NK-92 (cell line): ENCODE measurements around the gene RIMBP2.

Source experiments
- DNase-seq: peaks from one replicate; lab custom pipeline; 2025; ENCODE audit not compliant: unreplicated experiment; lab: John Stamatoyannopoulos, UW

The RIMBP2 gene

GRCh38 chr12:130488358-130488710 is 227.8 kb downstream of the RIMBP2 start:
- no peak for DNase-seq

DNA sequence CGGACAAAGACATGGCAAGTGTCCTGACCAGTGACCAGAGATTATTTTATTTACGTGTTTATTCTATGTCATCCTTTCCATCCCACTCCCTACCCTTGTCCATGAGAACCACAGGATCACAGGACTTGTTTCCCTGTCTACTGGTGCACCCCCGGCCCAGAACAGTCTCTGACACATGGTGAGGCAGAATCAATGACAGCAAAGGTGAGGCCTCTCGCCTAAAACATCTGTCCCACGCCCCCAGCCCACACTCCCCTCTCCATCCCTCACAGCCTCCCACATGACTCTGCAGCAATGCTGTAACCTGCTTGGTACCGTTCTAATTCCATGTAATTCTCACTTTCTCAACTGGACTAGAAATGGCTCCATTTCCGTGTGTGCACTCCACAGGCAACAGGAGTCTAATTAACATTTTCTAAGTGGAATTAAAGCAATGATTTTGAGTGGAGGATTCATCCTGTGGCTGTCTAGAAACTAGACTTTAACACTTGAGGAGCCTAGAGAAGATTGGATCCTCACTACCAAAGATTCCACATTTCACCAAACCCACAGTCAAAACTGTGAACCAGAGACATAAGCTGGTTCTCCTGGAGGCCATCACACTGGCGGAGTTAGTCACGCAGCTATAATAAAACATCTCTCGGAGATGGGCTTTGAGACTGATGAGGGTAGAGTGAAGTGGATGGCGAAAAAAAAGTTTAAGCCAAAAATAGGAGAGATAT is 228.3 kb downstream of the RIMBP2 start:
- DNase-seq, result no peak

DNA sequence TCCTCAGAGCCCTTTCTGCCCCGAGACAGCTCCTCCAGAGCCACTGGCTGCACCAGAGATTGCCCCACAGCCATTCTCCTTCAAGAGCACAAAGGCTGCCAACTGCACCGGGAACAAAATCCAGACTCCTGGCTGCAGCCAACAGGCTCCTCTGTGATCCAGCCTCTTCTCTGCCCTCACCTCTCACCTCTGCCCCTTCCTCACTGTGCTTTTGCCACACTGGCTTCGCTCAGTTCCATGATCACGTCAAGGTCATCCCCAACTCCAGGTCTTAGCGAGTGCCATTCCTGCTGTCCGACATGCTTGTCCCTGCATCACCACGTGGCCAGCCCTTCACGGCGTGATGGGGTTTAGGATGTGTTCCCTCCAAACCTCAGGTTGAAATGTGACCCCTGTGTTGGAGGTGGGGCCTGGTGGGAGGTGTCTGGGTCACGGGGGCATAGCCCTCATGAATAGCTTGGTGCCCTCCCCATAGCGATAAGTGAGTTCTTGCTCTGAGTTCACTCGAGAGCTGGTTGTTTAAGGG is 229.1 kb downstream of the RIMBP2 start:
- no peak for DNase-seq

DNA sequence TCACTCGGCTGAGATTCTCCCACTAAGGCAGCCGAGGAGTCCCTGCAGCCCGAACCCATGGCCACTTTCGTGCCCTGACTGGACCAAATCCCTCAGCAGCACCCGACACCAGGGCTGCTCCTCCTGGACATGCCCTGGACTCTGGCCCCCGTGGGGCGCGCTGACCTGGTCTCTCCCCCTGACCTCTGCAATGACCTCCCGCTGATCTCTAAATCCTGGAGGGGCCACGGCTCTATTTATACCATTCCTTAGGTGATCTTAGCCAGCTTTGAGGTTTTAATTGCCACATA is 230.0 kb downstream of the RIMBP2 start:
- no peak for DNase-seq

DNA sequence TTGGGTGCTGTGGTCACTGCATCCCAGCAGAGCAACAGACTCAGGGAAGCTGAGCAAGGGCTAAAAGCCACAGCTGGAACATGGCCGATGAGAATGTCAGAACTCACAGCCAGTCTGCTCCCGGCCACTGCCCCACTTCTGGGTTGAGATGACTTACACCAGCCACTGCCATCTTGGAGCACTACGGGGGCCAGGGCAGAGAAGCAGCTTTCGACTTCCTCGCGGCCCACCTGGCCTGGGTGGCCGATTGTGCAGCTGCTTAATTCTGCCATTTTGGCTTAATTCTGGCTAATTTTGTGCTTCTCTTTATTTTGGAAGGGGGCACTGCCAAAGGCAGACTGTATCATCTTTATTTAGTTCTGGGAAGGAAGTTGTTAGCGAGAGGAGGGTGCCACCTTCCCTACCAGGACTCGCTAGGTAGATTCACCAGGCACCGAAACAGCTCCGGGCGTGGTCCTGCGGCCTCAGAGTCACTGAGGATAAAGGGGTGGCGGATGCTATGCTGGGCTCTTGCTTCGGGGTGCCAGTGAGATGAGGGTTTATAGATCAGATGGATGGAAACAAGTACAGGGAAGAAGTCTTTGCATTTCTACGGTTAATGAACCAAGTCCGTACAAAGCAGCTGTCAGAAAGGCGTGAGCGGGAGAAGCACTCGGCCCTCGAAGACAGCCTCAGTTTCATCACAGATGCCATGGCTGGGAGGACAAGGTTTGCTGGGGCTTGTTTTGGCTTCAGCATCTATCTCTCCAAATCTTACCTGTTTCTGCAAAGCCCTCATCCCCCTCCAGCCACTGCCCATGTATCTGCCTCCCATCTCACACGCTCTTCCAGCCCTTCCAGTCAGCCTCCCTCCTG is 230.6 kb downstream of the RIMBP2 start:
- DNase-seq, result no peak

GRCh38 chr12:130484221-130484620 is 231.9 kb downstream of the RIMBP2 start:
- no peak for DNase-seq

DNA sequence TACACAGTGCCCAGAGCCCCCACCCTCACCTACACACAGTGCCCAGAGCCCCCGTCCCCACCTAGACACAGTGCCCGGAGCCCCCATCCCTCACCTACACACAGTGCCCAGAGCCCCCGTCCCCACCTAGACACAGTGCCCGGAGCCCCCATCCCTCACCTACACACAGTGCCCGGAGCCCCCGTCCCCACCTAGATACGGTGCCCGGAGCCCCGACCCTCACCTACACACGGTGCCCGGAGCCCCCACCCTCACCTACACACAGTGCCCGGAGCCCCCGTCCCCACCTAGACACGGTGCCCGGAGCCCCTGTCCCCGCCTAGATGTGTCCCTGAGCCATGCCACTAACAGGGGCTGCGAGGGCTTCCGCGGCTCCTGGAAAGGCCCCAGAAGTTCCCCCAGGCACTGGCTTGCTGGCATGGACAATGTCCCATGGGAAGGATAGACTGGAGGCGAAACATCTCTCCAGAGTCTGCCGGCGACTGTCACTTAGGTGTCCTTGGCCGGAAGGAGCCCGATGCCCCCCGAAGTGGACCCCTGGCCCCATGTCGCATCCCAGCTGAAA is 232.4 kb downstream of the RIMBP2 start:
- DNase-seq, result no peak

- DNase-seq, result no peak
These were observed 233.7 kb downstream of the RIMBP2 start for GRCh38 chr12:130482448-130482847.

DNA sequence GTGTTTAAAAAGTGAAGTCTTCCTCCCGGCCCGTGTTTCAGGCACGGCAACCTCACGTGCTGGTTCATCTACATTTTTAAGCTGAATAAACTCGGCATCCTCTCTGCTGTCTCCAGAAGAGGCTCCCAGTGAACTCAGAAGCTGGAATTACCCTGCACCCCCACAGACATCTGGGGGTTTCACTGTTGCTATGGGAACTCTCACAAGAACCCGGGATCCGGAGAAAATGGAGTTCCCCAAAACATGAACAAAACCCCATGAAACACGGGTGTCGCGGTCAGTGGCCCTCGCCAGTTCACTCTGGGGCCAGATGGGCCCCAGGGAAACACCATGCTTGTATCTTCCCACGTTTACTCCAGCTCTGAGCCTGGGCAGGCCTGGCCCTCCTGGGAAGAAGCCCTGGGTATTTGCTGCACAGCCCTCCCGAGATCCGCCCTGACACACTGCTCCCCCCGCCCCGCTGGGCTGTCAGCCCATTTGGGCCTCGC is 234.7 kb downstream of the RIMBP2 start:
- DNase-seq, result no peak

DNA sequence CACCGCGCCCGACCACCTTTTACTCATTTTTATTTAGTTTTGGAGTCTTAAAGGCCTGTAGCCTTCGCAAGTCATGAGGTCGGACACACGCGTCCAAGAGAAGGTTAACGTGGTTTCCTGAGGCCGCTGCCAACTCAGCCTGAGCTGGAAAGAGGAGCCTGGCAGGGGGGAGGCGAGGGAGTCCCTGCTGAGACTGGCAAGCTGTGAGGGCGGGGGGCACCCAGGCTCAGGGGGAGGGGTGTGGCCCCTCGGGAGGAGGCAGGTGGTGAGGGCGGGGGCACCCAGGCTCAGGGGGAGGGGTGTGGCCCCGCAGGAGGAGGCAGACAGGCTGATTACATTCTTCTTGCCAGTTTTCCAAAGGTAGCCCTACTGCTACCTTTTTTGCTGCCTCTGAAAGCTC is 235.2 kb downstream of the RIMBP2 start:
- no peak for DNase-seq

GRCh38 chr12:130480231-130480630 is 235.9 kb downstream of the RIMBP2 start:
- no peak for DNase-seq

GRCh38 chr12:130479401-130480125 is 236.5 kb downstream of the RIMBP2 start:
- DNase-seq, result no peak

DNA sequence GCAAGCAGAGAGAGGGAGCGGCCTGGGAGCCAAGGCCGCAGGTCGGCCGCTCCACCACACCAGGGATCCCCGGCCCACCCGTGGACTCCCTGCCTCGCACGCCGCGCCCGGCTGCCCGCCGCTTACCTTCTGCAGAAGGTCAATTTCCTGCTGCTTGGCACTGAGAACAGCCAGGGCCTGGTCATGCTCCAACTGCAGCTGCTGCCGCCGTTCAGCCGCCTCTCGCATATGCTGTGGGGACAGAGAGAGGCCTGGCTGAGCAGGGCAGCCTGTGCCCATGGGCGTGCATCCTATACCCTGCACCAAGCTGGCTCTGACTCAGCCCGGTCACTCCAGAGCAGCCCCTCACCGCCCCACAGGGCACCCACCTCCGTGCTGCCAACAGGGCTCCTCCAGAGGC is 237.3 kb downstream of the RIMBP2 start:
- no peak for DNase-seq

DNA sequence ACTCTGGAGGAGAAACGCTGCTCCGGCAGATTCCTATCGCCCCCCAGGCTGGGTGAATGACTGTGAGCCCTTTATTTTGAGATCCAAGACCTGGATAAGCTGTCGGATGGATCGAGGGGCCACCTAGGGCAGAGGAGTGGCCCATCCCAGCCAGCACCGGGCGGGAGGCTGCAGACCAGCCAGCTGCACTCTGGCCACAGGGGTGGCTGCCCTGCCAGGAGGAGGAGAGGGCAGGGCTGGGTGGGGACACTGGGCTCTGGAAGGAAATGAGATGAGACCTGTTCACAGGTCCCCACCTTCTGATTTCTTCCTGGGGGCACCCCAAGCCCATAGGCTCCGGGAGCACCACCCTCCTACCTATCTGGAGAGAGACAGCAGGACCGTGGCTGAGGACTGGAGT is 238.4 kb downstream of the RIMBP2 start:
- DNase-seq, result no peak

DNA sequence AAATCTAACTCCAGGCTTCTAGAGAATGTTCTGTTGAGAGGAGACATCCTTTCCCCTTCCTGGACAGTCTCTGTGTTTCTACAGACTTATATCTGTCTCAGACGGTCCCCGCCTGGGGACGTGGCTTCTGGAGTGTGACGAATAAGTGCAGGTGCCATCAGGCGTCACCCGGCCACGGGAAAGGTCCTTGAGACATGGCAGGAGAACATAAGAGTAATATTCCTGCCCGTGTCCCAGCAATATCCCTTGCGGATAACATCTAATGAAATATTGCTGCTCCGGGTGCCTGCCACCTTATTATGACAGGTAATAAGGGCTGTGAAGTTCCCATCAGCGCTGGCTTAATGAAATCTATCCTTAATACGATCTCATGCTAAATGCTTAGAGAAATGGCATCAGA is 238.8 kb downstream of the RIMBP2 start:
- no peak for DNase-seq

DNA sequence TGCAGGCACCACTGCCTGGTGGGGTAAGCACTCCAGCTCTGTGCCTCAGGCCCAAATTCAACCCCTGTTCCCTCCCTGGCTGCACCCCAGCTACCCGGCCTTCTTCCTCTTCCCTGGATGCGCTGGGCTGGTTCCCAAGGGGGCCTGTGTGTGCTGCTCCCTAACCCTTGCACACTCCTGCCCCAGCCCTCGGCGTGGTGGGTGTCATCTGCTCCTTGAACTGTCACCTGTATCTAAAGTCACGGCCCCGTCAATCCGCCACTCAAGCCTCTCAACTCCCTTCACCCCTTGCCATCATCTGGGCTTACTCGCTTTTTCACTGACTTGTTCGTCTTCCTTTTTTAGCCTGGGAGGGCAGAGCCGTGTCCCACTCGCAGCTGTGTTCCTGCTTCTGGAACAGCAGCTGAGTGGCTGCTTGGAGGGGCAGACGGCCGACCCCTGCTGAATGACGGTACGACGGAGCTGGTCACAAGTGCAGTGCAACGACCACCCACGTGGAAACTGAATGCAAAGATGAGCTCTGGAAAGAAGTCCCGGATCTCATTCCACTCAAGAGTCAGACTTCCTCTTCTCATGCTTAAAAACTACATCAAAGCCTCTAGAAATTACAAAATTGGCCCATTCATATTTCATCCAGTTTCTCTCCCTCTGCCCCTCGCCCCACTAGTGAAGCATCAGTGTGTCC is 239.5 kb downstream of the RIMBP2 start:
- no peak for DNase-seq

- no peak for DNase-seq
These were observed 241.4 kb downstream of the RIMBP2 start for GRCh38 chr12:130474599-130475269.

- DNase-seq, result no peak
These were observed 242.8 kb downstream of the RIMBP2 start for GRCh38 chr12:130473266-130473665.

DNA sequence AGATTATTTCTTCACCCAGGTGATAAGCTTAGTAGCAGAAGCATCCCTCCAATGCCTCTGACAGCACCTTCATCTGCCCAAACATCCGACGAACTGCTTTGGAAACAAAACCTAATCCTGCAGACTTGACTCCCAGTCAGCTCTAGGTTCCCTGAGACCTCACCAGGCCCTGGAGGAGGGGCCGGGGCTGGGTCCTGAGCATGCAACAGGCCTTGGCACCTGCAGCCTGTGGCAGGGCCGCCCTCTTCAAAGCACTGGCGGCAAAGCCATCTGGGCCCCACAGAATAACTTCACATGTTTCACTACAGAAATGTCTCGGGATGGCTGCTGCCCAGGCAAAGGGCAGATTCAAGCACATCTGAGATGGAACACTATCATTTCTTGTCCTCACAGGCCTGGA is 245.1 kb downstream of the RIMBP2 start:
- DNase-seq, result no peak

- DNase-seq, result no peak
These were observed 246.5 kb downstream of the RIMBP2 start for GRCh38 chr12:130469552-130469951.
